GM21515 (cell line): Measurements from ENCODE around the gene CCN6.

ENCODE experiments used
- ATAC-seq: cut with Tn5 transposase; IDR thresholded peaks from one replicate; pipeline ENCODE4 v1.9.1; 2021; ENCODE audit not compliant: unreplicated experiment

CCN6 gene

DNA sequence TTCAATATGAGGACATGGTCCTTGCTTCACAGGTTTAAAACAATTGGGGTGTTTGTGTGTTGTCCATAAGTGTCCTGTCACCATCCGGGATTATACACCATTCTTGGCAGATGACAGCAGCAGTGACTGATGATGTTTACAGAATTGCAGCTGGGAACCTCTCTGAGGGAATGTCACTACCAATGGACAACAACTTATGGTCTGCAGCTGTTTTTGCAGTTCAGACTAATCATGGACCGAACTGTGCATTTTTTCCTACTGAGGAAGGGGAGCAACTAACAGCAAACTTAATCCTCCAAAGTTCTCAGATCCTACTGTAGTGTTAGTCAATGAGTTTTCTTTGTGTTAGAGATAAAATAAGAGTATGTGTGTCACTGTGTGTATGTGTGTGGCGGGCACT, 59.5 kb downstream of the CCN6 start:
- ATAC-seq, result no peak

DNA sequence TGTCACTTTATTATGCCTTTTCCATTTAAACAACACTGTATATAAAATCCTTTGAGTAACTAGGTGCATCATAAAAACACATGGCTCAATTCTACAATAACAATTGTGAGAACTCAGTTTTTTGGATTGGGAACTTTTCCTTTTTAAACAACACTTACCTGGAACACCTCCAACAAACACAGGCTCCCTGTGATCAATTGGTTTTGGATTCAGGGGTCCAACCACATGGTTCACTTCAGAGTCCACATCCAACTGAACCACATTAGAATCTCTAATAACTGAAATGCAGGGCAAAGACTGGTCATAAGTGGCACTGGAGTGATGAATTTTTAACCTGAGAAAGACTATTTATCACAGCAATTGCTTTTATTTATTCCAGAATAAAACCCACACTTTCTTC, 60.0 kb downstream of the CCN6 start:
- ATAC-seq, result no peak

DNA sequence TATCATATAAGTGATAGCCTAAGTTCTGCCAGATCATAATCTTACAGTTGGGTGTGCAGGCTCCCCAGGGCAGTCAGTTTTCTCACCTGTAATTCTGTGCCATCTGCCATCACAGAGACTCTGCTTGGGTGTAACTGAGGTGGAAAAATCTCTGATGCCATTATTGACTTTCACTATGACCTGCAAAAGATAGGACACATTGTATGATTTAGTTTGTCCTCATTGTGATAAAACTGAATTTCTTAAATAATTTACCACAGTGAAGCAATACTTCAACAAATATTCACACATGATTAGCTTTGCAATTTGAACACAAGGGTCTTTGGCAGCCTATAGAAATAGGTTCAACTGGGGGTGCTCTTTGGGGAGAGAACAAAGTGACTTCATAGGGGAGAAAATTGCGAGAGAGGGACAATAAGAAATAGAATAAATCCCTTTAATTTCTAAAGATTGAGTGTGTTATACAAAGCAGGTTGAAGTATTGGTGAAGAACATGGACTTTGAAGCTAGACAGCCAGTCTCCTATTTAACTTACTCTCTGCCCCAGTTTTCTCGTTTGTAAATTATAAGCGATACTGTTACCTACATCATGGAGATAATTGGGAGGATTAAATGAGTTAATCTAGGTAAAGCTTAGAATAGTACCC, 60.8 kb downstream of the CCN6 start:
- no peak for ATAC-seq

DNA sequence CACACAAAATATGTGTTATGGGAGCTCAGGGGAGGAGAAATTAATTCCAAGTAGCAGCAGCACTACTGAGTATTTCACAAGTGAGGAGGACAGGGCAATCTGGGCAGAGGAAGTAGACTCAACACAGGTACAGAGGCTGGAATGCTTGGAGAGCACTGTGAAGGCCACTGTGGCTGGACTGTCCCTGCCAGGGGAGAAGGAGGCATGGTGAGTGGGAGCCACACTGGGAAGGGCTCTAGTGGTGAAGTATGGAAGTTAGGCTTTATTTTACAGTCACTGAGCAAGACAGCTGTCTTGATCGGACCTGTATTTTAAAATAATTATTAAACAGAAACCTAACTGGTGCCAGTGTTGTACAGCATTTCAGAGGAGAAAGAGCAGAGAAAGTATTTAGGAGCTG, 62.3 kb downstream of the CCN6 start:
- ATAC-seq, result no peak

DNA sequence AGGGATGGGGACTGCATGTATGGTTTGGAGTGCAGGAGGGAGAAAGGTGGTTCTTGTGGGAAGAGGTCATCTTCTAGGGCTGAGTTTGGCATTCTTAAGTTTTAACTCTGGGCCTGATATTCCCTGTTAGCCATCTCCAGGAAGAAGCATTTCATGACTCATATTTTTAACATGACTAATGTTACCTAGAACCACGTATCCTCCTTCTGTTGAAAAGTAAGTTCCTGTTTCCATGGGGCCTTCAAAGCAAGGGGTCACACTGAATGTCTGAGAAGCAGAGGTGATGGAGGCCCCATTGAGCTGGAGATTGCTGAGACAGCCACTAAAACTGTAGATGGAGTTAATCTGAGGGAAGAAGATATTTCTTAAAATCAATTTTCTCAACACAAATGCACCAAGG, 63.6 kb downstream of the CCN6 start:
- no peak for ATAC-seq

DNA sequence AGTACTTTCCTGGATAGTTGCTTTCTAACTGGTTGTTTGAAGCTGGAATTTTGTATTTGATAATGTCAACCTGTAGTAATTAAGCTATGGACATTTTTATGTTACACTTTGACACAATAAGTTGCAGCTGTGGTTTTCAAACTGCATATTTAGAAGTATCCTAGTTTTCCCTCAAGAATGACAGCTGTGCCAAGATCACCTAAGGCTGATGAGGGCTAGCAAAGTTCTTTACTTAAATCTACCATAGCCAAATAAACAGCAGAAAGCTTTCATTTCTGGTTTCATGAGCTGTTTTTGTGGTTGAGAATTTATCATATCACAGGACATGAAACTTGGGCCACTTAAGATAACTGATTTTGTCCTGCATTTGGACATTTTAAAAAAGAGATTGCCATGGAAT, 64.1 kb downstream of the CCN6 start:
- no peak for ATAC-seq
